ENCODE data around the gene ZNF236.

The ZNF236 gene

GRCh38 chr18:76953583-76954233 lies 131.4 kb downstream of the ZNF236 start:
- H3K27ac ChIP-seq = 0 out of 2 replicates have a peak overlapping the region, but pooled peaks have one; percentile 10
- TF ChIP-seq ZFX (IDR thresholded peaks at IDR 0.05; ENCODE audit: borderline replicate concordance) = no peak
- no peak for TF ChIP-seq CTCF (IDR thresholded peaks at IDR 0.05)

GRCh38 chr18:76955524-76956170 lies 133.3 kb downstream of the ZNF236 start:
- TF ChIP-seq ZFX (IDR thresholded peaks at IDR 0.05; ENCODE audit: borderline replicate concordance) (no peak), CTCF (IDR thresholded peaks at IDR 0.05) (no peak)
- no peak overlapping the region for H3K27ac ChIP-seq

GRCh38 chr18:76956648-76957047 lies 134.3 kb downstream of the ZNF236 start:
- TF ChIP-seq ZFX (IDR thresholded peaks at IDR 0.05; ENCODE audit: borderline replicate concordance) = no peak
- no peak for TF ChIP-seq CTCF (IDR thresholded peaks at IDR 0.05)
- H3K27ac ChIP-seq = no peak overlapping the region

GRCh38 chr18:76957384-76958355 lies 135.3 kb downstream of the ZNF236 start:
- no peak overlapping the region for H3K27ac ChIP-seq
- no peak for TF ChIP-seq CTCF (IDR thresholded peaks at IDR 0.05)
- no peak for TF ChIP-seq ZFX (IDR thresholded peaks at IDR 0.05; ENCODE audit: borderline replicate concordance)

- TF ChIP-seq ZFX (IDR thresholded peaks at IDR 0.05; ENCODE audit: borderline replicate concordance) (no peak), CTCF (IDR thresholded peaks at IDR 0.05) (no peak)
- no peak overlapping the region for H3K27ac ChIP-seq
Measured at GRCh38 chr18:76958692-76959341, 136.5 kb downstream of the ZNF236 start.

- no peak overlapping the region for H3K27ac ChIP-seq
- no peak for TF ChIP-seq ZFX (IDR thresholded peaks at IDR 0.05; ENCODE audit: borderline replicate concordance)
Measured at GRCh38 chr18:76959605-76960004, 137.2 kb downstream of the ZNF236 start.

- no peak overlapping the region for H3K27ac ChIP-seq
- TF ChIP-seq CTCF (IDR thresholded peaks at IDR 0.05) = no peak
- no peak for TF ChIP-seq ZFX (IDR thresholded peaks at IDR 0.05; ENCODE audit: borderline replicate concordance)
Measured at GRCh38 chr18:76960528-76961035, 138.2 kb downstream of the ZNF236 start.

Data from 22Rv1 (cell line).